Memory B cell (primary cell): ENCODE data around the gene DENND1A.
"Not testable (repeated sequence)": the region's sequence is repeated elsewhere in the genome, so short reads cannot be mapped to it uniquely, and the experiment has no call there.

ENCODE experiments used
- ATAC-seq: fragments of 150-1000 bp; cut with Tn5 transposase; 2 replicates; pipeline ENCODE4 v1.10.0; 2021; ENCODE audit warnings: low read depth, mild to moderate bottlenecking, moderate library complexity
- DNase-seq, 2 donors: peaks; one replicate each; pipeline ENCODE4 v3.0.0; 2022; ENCODE audit warnings: low spot score in 2 of 2
- H3K27ac Mint-ChIP-seq: one replicate; pipeline ENCODE4 v1.8.0; 2022; ENCODE audit warnings: mild to moderate bottlenecking, moderate library complexity, mixed read lengths
- H3K27me3 Mint-ChIP-seq: one replicate; pipeline ENCODE4 v1.8.0; 2022; ENCODE audit warnings: mixed read lengths
- H3K36me3 Mint-ChIP-seq: one replicate; pipeline ENCODE4 v1.8.0; 2022; ENCODE audit warnings: mild to moderate bottlenecking, mixed read lengths
- H3K4me1 Mint-ChIP-seq: one replicate; pipeline ENCODE4 v1.8.0; 2022; ENCODE audit warnings: mixed read lengths
- H3K4me3 Mint-ChIP-seq: one replicate; pipeline ENCODE4 v1.8.0; 2022; ENCODE audit warnings: mild to moderate bottlenecking, moderate library complexity, mixed read lengths
- H3K9me3 Mint-ChIP-seq: one replicate; pipeline ENCODE4 v1.8.0; 2022; ENCODE audit warnings: mixed read lengths

Gene DENND1A

GRCh38 chr9:123408313-123409262 lies 521.3 kb downstream of the DENND1A start:
- Mint-ChIP-seq H3K27me3 (no peaks in the 10 kb centered on the region), H3K27ac (no peak overlapping the region), H3K4me1 (no peaks in the 10 kb centered on the region), H3K36me3 (no peaks in the 10 kb centered on the region), H3K4me3 (no peak overlapping the region), H3K9me3 (no peaks in the 10 kb centered on the region)
- no peak for DNase-seq
- ATAC-seq: no peak

DNA sequence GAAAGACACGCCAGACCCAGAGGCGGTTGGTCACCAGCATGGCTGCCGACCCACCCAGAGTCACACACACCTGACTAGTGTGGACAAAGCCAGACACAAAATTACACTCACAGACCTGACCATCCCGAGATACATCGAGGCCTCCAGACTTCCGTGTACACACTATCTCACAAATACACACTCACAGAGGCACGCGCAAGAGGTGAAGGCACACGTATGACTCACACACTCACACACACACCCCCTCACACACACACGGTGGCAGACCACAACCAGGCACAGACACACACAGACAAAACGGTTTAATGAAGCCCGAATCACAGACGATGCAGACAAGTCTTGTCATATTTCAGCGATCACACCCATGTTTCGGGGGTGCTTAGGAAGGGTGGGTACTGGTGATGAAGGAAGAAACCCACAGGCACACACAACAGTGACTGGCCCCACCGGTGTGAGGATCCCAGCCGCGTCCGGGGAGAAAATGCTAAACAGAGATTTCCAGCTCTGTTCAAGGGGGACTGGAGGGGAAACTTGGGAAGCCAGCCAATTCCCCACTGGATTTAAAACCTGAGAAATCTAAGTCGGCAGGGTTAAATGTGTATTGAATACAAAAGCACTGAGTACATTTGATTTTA lies 522.6 kb downstream of the DENND1A start:
- H3K4me1 Mint-ChIP-seq: no peaks in the 10 kb centered on the region
- peaks cover 1% of the 10 kb centered on the region for H3K36me3 Mint-ChIP-seq
- no peak overlapping the region for H3K4me3 Mint-ChIP-seq
- H3K9me3 Mint-ChIP-seq: no peaks in the 10 kb centered on the region
- ATAC-seq (no peak), DNase-seq (no peak)
- H3K27me3 Mint-ChIP-seq: no peaks in the 10 kb centered on the region
- H3K27ac Mint-ChIP-seq: no peak overlapping the region

DNA sequence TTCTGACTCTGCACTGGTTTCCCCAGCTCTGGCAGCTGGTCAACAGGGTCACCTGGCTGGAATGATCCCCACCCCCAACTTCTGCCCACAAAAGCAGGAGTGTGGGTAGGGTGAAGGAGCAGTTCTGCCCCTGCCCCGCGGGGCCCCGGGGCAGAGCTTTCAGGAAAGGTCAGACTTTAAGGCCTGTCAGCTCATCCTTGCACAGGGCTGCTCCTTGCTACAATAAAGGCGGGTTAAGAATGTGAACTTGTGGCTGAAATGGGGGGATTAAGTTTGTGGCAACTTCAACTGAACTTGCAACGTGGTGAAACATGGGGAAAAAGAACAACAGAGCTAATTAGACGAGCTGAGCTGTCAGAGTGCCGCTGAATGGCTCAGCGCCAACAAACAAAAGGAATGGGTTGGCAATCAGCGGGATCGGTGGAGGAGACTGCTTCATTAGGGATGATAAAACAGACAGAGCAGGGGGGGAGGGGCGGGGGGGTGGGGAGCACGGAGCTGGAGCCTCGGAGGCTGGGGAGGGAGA lies 523.2 kb downstream of the DENND1A start:
- H3K9me3 Mint-ChIP-seq: no peaks in the 10 kb centered on the region
- H3K36me3 Mint-ChIP-seq: peaks cover 1% of the 10 kb centered on the region
- H3K4me3 Mint-ChIP-seq: no peak overlapping the region
- ATAC-seq (no peak), DNase-seq (no peak)
- H3K27ac Mint-ChIP-seq: no peak overlapping the region
- no peaks in the 10 kb centered on the region for H3K27me3 Mint-ChIP-seq
- no peaks in the 10 kb centered on the region for H3K4me1 Mint-ChIP-seq

GRCh38 chr9:123406016-123406415 lies 523.9 kb downstream of the DENND1A start:
- ATAC-seq (no peak), DNase-seq (no peak)
- Mint-ChIP-seq H3K4me3 (no peak overlapping the region), H3K4me1 (no peaks in the 10 kb centered on the region), H3K9me3 (no peaks in the 10 kb centered on the region), H3K27ac (no peak overlapping the region), H3K27me3 (no peaks in the 10 kb centered on the region), H3K36me3 (peaks cover 1% of the 10 kb centered on the region)

DNA sequence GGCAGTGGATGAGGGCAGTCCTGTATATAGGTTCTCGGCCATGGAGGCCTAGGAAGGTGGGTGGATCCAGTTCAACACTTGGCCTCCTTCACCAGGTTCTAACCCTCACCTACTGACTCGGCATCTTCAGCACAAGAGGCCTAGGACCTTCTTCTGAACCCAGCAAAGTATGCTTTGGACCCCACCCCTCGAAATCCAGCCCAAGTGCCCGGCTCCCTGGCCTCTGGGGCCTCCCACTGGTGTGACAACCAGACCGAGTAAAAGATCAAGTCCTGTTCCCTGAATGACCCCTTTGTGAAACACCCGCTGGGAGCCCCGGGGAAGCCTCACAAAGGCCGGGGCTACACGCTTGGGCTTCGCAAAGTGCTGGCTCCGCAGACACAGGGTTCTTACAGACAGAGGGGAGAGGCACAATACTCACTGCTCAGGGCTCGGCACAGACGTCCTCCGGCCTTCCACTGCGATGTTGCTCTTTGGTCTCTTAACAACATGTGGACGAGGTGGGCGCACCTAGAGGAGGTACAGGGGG lies 526.9 kb downstream of the DENND1A start:
- H3K36me3 Mint-ChIP-seq: peaks cover 1% of the 10 kb centered on the region
- no peaks in the 10 kb centered on the region for H3K4me1 Mint-ChIP-seq
- H3K9me3 Mint-ChIP-seq: no peaks in the 10 kb centered on the region
- H3K27me3 Mint-ChIP-seq: no peaks in the 10 kb centered on the region
- no peak for ATAC-seq
- no peak overlapping the region for H3K27ac Mint-ChIP-seq
- DNase-seq: no peak
- no peak overlapping the region for H3K4me3 Mint-ChIP-seq

DNA sequence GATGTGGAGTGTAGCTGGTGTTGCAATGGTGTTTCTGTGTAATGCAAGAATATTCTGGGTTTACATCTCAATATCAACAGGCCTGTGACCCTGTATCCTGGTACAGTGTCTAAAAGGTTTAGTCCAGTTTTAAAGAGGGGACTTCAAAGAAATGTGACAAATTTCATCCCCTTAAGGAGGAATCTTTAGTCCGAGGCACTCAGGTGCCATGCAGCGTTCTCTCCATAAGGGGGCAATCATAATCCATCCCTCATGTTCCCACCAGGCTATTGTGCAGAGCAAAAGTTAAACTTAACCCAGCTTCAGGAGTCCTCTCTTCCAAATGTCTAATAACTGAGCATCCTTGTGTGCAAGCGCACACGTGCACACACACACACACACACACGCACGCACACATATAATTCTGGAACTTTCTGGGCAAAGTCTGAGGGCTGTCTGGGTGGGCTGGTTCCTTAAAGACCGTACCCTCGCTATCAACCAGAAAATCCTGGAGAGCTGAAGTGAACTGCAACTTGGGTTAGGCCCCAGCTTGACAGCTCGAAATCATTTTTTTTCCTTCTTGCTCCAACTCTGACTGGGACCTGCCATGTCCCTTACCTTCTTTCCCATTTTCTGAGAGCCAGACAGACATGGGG lies 527.9 kb downstream of the DENND1A start:
- Mint-ChIP-seq H3K27ac (no peak overlapping the region), H3K4me1 (no peaks in the 10 kb centered on the region), H3K27me3 (no peaks in the 10 kb centered on the region), H3K36me3 (peaks cover 1% of the 10 kb centered on the region), H3K9me3 (no peaks in the 10 kb centered on the region), H3K4me3 (no peak overlapping the region)
- ATAC-seq: no peak
- DNase-seq: no peak

GRCh38 chr9:123400926-123401503 lies 528.9 kb downstream of the DENND1A start:
- no peak for ATAC-seq
- Mint-ChIP-seq H3K4me1 (no peaks in the 10 kb centered on the region), H3K27me3 (no peaks in the 10 kb centered on the region), H3K9me3 (no peaks in the 10 kb centered on the region), H3K4me3 (no peak overlapping the region), H3K27ac (no peak overlapping the region), H3K36me3 (peaks cover 1% of the 10 kb centered on the region)
- DNase-seq: no peak

DNA sequence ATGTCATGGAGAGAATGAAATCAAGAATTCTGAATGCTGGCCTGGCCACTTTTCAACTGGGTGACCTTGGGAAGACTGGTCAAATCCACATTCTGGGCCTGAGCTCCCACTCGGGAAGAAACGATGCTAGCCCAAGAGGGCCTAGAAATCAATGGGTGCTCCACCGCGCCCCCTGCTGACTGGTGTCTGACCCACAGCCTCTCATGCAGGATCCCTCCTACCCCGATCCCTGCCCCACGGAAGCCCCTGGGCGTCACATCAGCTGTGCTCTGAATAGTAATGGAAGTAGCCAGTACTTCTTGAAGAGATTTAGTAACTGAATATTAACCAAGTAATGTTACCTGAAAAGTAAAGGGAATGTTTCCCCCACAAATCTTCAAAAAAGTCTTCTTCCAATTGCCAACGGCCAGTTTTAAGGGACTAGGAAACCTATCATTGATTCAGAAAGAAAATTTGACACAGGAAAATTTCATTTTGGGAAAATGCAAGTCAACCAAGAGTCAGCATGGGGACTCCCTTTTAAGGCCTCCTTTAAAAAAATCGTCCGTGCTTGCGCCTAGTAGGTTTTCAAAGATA lies 530.0 kb downstream of the DENND1A start:
- Mint-ChIP-seq H3K4me1 (no peaks in the 10 kb centered on the region), H3K27me3 (no peaks in the 10 kb centered on the region), H3K27ac (no peak overlapping the region), H3K36me3 (peaks cover 3% of the 10 kb centered on the region), H3K4me3 (no peak overlapping the region), H3K9me3 (no peaks in the 10 kb centered on the region)
- ATAC-seq (no peak), DNase-seq (no peak)

GRCh38 chr9:123398938-123399337 lies 531.0 kb downstream of the DENND1A start:
- not testable (repeated sequence) for H3K4me1 Mint-ChIP-seq, H3K36me3 Mint-ChIP-seq, DNase-seq, H3K9me3 Mint-ChIP-seq, ATAC-seq, H3K4me3 Mint-ChIP-seq, H3K27ac Mint-ChIP-seq, H3K27me3 Mint-ChIP-seq

DNA sequence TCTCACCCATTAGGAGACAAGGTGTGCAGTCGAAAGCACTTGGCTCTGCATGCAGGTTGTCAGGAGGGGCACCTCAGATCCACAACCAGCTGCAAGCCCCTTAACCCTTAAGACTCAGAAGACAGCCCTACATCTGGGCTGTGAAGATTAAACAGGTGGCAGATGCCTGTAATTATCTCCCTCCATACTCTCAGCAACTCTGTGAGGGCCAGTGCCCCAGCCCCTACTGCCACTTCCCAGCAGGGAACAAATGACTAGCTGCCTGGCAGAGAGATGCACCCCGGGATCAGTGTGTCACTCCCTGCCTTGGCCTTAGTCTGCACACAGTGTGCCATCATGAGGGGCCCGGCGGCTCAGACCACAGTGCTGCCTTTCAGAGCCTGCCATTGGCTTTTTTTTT lies 532.0 kb downstream of the DENND1A start:
- Mint-ChIP-seq H3K27me3 (no peaks in the 10 kb centered on the region), H3K4me1 (no peaks in the 10 kb centered on the region), H3K4me3 (no peak overlapping the region), H3K36me3 (peaks cover 2% of the 10 kb centered on the region), H3K9me3 (no peaks in the 10 kb centered on the region), H3K27ac (no peak overlapping the region)
- ATAC-seq (no peak), DNase-seq (no peak)

GRCh38 chr9:123395689-123396511 lies 534.0 kb downstream of the DENND1A start:
- no peak overlapping the region for H3K27ac Mint-ChIP-seq
- no peaks in the 10 kb centered on the region for H3K27me3 Mint-ChIP-seq
- no peak for DNase-seq

DNA sequence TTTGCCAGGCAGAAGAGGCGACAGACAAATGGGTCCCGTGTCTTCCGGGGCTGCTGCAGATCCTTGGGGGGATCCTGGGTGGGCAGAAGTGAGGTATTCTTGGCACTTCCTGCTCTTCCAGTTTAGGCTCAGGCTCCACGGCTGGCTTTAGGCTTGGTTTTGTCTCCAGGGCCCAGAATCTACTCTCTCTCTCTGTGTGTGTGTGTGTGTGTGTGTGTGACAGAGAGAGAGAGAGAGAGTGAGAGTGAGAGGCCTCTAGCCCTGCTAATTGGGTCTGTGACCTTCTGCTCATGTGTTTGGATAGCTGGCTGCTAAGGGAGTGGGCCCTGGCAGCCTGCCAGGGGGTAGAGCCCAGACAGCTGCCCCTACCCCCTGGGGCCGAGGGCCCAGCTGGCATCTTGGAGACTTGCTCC lies 534.6 kb downstream of the DENND1A start:
- no peaks in the 10 kb centered on the region for H3K4me1 Mint-ChIP-seq
- H3K27ac Mint-ChIP-seq: no peak overlapping the region
- H3K36me3 Mint-ChIP-seq: peaks cover 2% of the 10 kb centered on the region
- ATAC-seq (no peak), DNase-seq (no peak)
- no peak overlapping the region for H3K4me3 Mint-ChIP-seq
- no peaks in the 10 kb centered on the region for H3K9me3 Mint-ChIP-seq
- H3K27me3 Mint-ChIP-seq: no peaks in the 10 kb centered on the region

More at GRCh38 chr9:123395689-123396511, 534.0 kb downstream of the DENND1A start:
- no peaks in the 10 kb centered on the region for H3K4me1 Mint-ChIP-seq
- no peaks in the 10 kb centered on the region for H3K9me3 Mint-ChIP-seq
- ATAC-seq: no peak
- H3K4me3 Mint-ChIP-seq: no peak overlapping the region
- H3K36me3 Mint-ChIP-seq: peaks cover 2% of the 10 kb centered on the region
